ENCODE data around the gene VTCN1. TPM values are rescaled to one million over a fixed set of nuclear protein-coding genes. Genes with fewer than 3 reads are reported as not detected.

Gene VTCN1
- total and polyA plus RNA-seq, 2 of the 8 experiments (the other 6 are each of a cell fraction or from before 2014, with no cell fraction given): 0.32 TPM; not detected in 1

DNA sequence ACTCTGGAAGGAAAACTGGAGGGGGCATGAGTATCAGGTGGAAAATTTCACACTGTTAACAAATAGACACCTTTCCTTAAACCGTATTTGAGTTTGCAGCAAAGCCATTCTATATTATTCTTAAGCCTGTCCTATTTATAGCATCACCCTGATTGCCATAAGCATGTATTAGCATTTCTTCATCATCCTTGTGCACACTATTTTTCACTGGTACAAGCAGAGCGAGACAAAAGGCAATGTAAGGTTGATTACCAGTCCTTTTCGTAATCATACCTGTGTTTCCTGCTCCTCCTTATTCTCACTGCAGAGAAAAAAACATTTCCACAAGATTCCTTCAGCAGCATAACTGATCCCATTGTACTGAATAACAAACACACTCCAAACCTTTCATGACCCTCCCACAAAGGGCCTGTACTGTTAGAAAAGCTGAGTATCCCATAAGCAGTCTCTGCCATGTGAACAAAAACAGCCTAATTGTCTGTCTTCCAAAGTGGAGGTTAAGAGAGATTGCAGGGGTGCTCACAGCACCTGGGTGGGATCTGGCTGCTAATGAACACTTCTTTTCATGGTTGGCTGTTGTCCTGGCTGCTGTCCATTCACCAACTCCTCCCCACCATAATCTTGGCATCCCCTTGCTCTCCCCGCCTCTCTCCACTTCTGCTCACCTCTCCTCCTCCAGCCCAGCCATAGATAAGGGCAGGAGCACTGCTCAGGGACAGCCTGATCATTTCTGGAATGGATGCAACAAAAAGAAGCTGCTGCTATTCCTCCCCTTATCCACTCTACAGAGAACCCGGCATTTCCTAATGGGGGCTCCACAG, 30.4 kb downstream of the VTCN1 start:
- no peak for FAIRE-seq
- no peak overlapping the region for H3K4me2 ChIP-seq (ENCODE audit: insufficient read depth in 1 of 2, low read depth in 2 of 2, low read length in 2 of 2)
- 90% methylated on average over 5 of the region's 5 CpGs; no CpG with 5 or more reads in 1 of the 2 experiments for WGBS, 2 experiments (ENCODE audit: extremely low coverage in 1 of 2, insufficient coverage in 1 of 2, insufficient read length in 1 of 2, insufficient replicate concordance in 2 of 2, low coverage in 1 of 2, low lambda C conversion rate in 2 of 2, missing lambda C conversion rate in 1 of 2)
- TF ChIP-seq CHD2 (IDR thresholded peaks at IDR 0.05; ENCODE audit: low read length): no peak
- no peak for TF ChIP-seq TBP (IDR thresholded peaks at IDR 0.05; ENCODE audit: low read depth, low read length)
- TF ChIP-seq EP300 (IDR thresholded peaks at IDR 0.05; ENCODE audit: borderline replicate concordance in 1 of 2, low read depth in 2 of 2, low read length in 2 of 2): no peak
- no peak for TF ChIP-seq EZH2 (IDR thresholded peaks at IDR 0.05; ENCODE audit: low read depth, low read length, severe bottlenecking)
- no peak for TF ChIP-seq SIN3A (conservative IDR thresholded peaks at IDR 0.05 in 1 of 2, IDR thresholded peaks at IDR 0.05 in 1 of 2; ENCODE audit: low read depth in 1 of 2, low read length in 2 of 2)
- TF ChIP-seq SP1 (IDR thresholded peaks at IDR 0.05; ENCODE audit: low read depth, low read length): no peak
- TF ChIP-seq POU5F1 (IDR thresholded peaks at IDR 0.05; ENCODE audit: low read depth, low read length): no peak
- no peak for TF ChIP-seq GTF2F1 (IDR thresholded peaks at IDR 0.05; ENCODE audit: borderline replicate concordance, low read depth, low read length)
- no peak for TF ChIP-seq POLR2A (IDR thresholded peaks at IDR 0.05; ENCODE audit: control extremely low read depth in 1 of 2, low read depth in 2 of 2, low read length in 2 of 2)
- TF ChIP-seq JUN (IDR thresholded peaks at IDR 0.05; ENCODE audit: low read depth, low read length): no peak
- TF ChIP-seq BCL11A (IDR thresholded peaks at IDR 0.05; ENCODE audit: low read depth in 2 of 2, low read length in 2 of 2): no peak
- no peak for TF ChIP-seq TEAD4 (IDR thresholded peaks at IDR 0.05; ENCODE audit: low read depth, low read length)
- no peak for TF ChIP-seq CHD1 (IDR thresholded peaks at IDR 0.05; ENCODE audit: low read depth, low read length)
- no peak for TF ChIP-seq POLR2AphosphoS5 (IDR thresholded peaks at IDR 0.05; ENCODE audit: low read depth, low read length)

More for the DNA sequence above, 30.4 kb downstream of the VTCN1 start:
- CTCF ChIA-PET (ENCODE audit: partially characterized antibody): interaction anchor here (0.7 to 1.9 kb wide), 4 partner anchors 52 to 104 kb away, joined by 3 to 11 read pairs (median 4); no protein-coding TSS in a partner anchor
- peak overlapping the region; percentile 57; the same call in 1 of the 2 replicates for H2AFZ ChIP-seq (ENCODE audit: low read length)
- H2BK20ac ChIP-seq (ENCODE audit: low read length): no peak overlapping the region
- H2BK120ac ChIP-seq (replicated peaks; ENCODE audit: low read depth, low read length): no peak overlapping the region
- H3K27ac ChIP-seq (ENCODE audit: low read depth, low read length): no peak overlapping the region
- no peak overlapping the region for H3K4me3 ChIP-seq (ENCODE audit: extremely low read depth in 1 of 4, insufficient read depth in 2 of 4, low read depth in 3 of 4, low read length in 4 of 4)
- H3K56ac ChIP-seq (replicated peaks; ENCODE audit: insufficient read length, low read depth, low read length): no peak overlapping the region
- no peaks in the 10 kb centered on the region for H3K27me3 ChIP-seq (replicated peaks in 1 of 4; ENCODE audit: control insufficient read depth in 3 of 4, extremely low read depth in 1 of 4, insufficient read depth in 3 of 4, low read length in 3 of 4)
- H3K23ac ChIP-seq (ENCODE audit: insufficient read length): no peak overlapping the region
- no peak overlapping the region for H3K4ac ChIP-seq (replicated peaks; ENCODE audit: insufficient read length, low read depth, low read length)
- no peaks in the 10 kb centered on the region for H4K20me1 ChIP-seq (replicated peaks in 1 of 2; ENCODE audit: control insufficient read depth in 1 of 2, insufficient read depth in 2 of 2, low read length in 2 of 2)
- H3K79me1 ChIP-seq (ENCODE audit: low read depth, low read length): no peaks in the 10 kb centered on the region
- H4K91ac ChIP-seq (replicated peaks; ENCODE audit: insufficient read length, low read length): no peak overlapping the region
- no peak overlapping the region for H3K9ac ChIP-seq (replicated peaks in 1 of 4; ENCODE audit: extremely low read depth in 1 of 4, low read depth in 3 of 4, low read length in 3 of 4)
- no peak overlapping the region for H4K5ac ChIP-seq (ENCODE audit: insufficient read length, low read depth, low read length)
- no peaks in the 10 kb centered on the region for H3K36me3 ChIP-seq (ENCODE audit: control insufficient read depth in 2 of 4, insufficient read depth in 4 of 4, low read length in 3 of 4)
- no peak overlapping the region for H3K14ac ChIP-seq (ENCODE audit: insufficient read length)
- no peak for DNase-seq (ENCODE audit: low read depth in 1 of 2, low spot score in 2 of 2)
- H3K9me3 ChIP-seq (ENCODE audit: insufficient read depth in 2 of 2, low read depth in 1 of 2, low read length in 1 of 2): no peaks in the 10 kb centered on the region
- no peak overlapping the region for H4K8ac ChIP-seq (ENCODE audit: extremely low read depth, insufficient read depth, low read length)
- H2BK12ac ChIP-seq (ENCODE audit: low read depth, low read length): no peak overlapping the region
- no peak overlapping the region for H3K18ac ChIP-seq (ENCODE audit: extremely low read depth, low read length)
- H3K79me2 ChIP-seq (ENCODE audit: control insufficient read depth in 1 of 2, insufficient read depth in 2 of 2, low read length in 2 of 2): no peaks in the 10 kb centered on the region
- H3K4me1 ChIP-seq (replicated peaks in 1 of 4; ENCODE audit: control insufficient read depth in 3 of 4, insufficient read depth in 4 of 4, low read length in 3 of 4): no peaks in the 10 kb centered on the region; a peak in 1 of 7 replicates
- H3K23me2 ChIP-seq (ENCODE audit: low read depth, low read length): no peaks in the 10 kb centered on the region
- POLR2A ChIA-PET (ENCODE audit: partially characterized antibody): no interaction called here
- no peak overlapping the region for H2BK5ac ChIP-seq (ENCODE audit: low read depth, low read length)
- H2BK15ac ChIP-seq (ENCODE audit: low read length): no peak overlapping the region
- no peak overlapping the region for H2AK5ac ChIP-seq (ENCODE audit: low read depth, low read length)

Data from H1 (cell line).